ENCODE data around the gene DDAH1. TPM values are rescaled to one million over a fixed set of nuclear protein-coding genes. Genes with fewer than 3 reads are reported as not detected.
A peak's percentile ranks its signal among the peaks of the same experiment; 100 is the strongest.

DDAH1 gene
- total and polyA plus RNA-seq, 4 donors, result 25.8 to 42.7 (median 31.7) TPM

GRCh38 chr1:85356130-85356529 lies 108.8 kb downstream of the DDAH1 start:
- Histone ChIP-seq H3K9ac (ENCODE audit: low read depth in 1 of 2, low read length in 2 of 2) (no peak overlapping the region), H3K9me3 (ENCODE audit: control insufficient read depth in 4 of 4, low read length in 3 of 4) (no peaks in the 10 kb centered on the region), H3K4me3 (ENCODE audit: low read depth in 1 of 3, low read length in 3 of 3) (no peak overlapping the region), H3K36me3 (ENCODE audit: control insufficient read depth in 4 of 4, insufficient read depth in 3 of 4, low read depth in 1 of 4, low read length in 3 of 4) (no peaks in the 10 kb centered on the region), H3K4me1 (ENCODE audit: control insufficient read depth in 4 of 4, insufficient read depth in 4 of 4, low read length in 3 of 4) (peaks cover 3 to 19% (median 5%) of the 10 kb centered on the region in 4 donors), H3K27me3 (ENCODE audit: control insufficient read depth in 4 of 4, insufficient read depth in 4 of 4, low read length in 3 of 4) (no peaks in the 10 kb centered on the region), H3K27ac (ENCODE audit: low read depth in 1 of 2, low read length in 2 of 2) (peak overlapping the region in 1 of 2 donors; percentile 58)
- DNase-seq (ENCODE audit: low spot score), result no peak
- no peak for TF ChIP-seq GABPA (IDR thresholded peaks at IDR 0.05 in 1 of 2, conservative IDR thresholded peaks at IDR 0.05 in 1 of 2)
- peak in 1 of 2 donors; percentile 23 for TF ChIP-seq HNF4A (conservative IDR thresholded peaks at IDR 0.05)
- no peak for TF ChIP-seq MAX (IDR thresholded peaks at IDR 0.05)
- TF ChIP-seq RAD21 (IDR thresholded peaks at IDR 0.05), result peak in 1 of 2 donors; percentile 28
- TF ChIP-seq CTCF (IDR thresholded peaks at IDR 0.05; ENCODE audit: low read depth, low read length, missing input control), result no peak
- TF ChIP-seq FOXA1 (IDR thresholded peaks at IDR 0.05), result no peak
- no peak for TF ChIP-seq ATF3 (IDR thresholded peaks at IDR 0.05)
- no peak for TF ChIP-seq HNF4G (IDR thresholded peaks at IDR 0.05)
- no peak for TF ChIP-seq NR2F2 (IDR thresholded peaks at IDR 0.05)
- no peak for TF ChIP-seq SP1 (IDR thresholded peaks at IDR 0.05)
- peak in 1 of 2 donors; percentile 33 for TF ChIP-seq EGR1 (IDR thresholded peaks at IDR 0.05; ENCODE audit: low read depth in 2 of 2)

- no peak for TF ChIP-seq GABPA (IDR thresholded peaks at IDR 0.05 in 1 of 2, conservative IDR thresholded peaks at IDR 0.05 in 1 of 2)
- TF ChIP-seq NR2F2 (IDR thresholded peaks at IDR 0.05), result no peak
- no peak for TF ChIP-seq RAD21 (IDR thresholded peaks at IDR 0.05)
- TF ChIP-seq CTCF (IDR thresholded peaks at IDR 0.05; ENCODE audit: low read depth, low read length, missing input control), result no peak
- no peak for TF ChIP-seq TAF1 (conservative IDR thresholded peaks at IDR 0.05)
- no peak for TF ChIP-seq ZBTB33 (IDR thresholded peaks at IDR 0.05)
- Histone ChIP-seq H3K27ac (ENCODE audit: low read depth in 1 of 2, low read length in 2 of 2) (no peak overlapping the region), H3K4me3 (ENCODE audit: low read depth in 1 of 3, low read length in 3 of 3) (no peak overlapping the region), H3K4me1 (ENCODE audit: control insufficient read depth in 4 of 4, insufficient read depth in 4 of 4, low read length in 3 of 4) (peaks cover 2 to 14% (median 4%) of the 10 kb centered on the region in 4 donors), H3K9ac (ENCODE audit: low read depth in 1 of 2, low read length in 2 of 2) (no peak overlapping the region), H3K36me3 (ENCODE audit: control insufficient read depth in 4 of 4, insufficient read depth in 3 of 4, low read depth in 1 of 4, low read length in 3 of 4) (peaks cover 0 to 27% (median 11%) of the 10 kb centered on the region in 4 donors), H3K27me3 (ENCODE audit: control insufficient read depth in 4 of 4, insufficient read depth in 4 of 4, low read length in 3 of 4) (no peaks in the 10 kb centered on the region), H3K9me3 (ENCODE audit: control insufficient read depth in 4 of 4, low read length in 3 of 4) (no peaks in the 10 kb centered on the region)
- 94% methylated on average over 4 of the region's 4 CpGs for WGBS
- DNase-seq (ENCODE audit: low spot score), result no peak
Observed at GRCh38 chr1:85352055-85352454, 112.9 kb downstream of the DDAH1 start.
